Measurements from ENCODE around the gene PARD3B. TPM values are rescaled to one million over a fixed set of nuclear protein-coding genes. Genes with fewer than 3 reads are reported as not detected.

Gene PARD3B
- total and polyA plus RNA-seq, 2 of the 8 experiments (the other 6 are each of a cell fraction or from before 2014, with no cell fraction given): 1.2 to 5.7 TPM

- TF ChIP-seq CHD7 (IDR thresholded peaks at IDR 0.05; ENCODE audit: insufficient replicate concordance, low read length) (no peak), JUN (IDR thresholded peaks at IDR 0.05; ENCODE audit: low read depth, low read length) (no peak), SAP30 (IDR thresholded peaks at IDR 0.05; ENCODE audit: insufficient read depth, insufficient replicate concordance, low read length) (no peak), CTBP2 (IDR thresholded peaks at IDR 0.05; ENCODE audit: borderline replicate concordance, insufficient read depth, insufficient read length, low read length) (no peak), SP4 (IDR thresholded peaks at IDR 0.05; ENCODE audit: low read length) (no peak), BACH1 (IDR thresholded peaks at IDR 0.05; ENCODE audit: low read length) (no peak), TAF1 (IDR thresholded peaks at IDR 0.05; ENCODE audit: low read depth, low read length) (no peak), SIX5 (IDR thresholded peaks at IDR 0.05; ENCODE audit: low read depth, low read length) (no peak), KDM1A (IDR thresholded peaks at IDR 0.05; ENCODE audit: borderline replicate concordance, low read length) (no peak), SIRT6 (IDR thresholded peaks at IDR 0.05; ENCODE audit: low read length) (no peak), RFX5 (IDR thresholded peaks at IDR 0.05; ENCODE audit: borderline replicate concordance, low read depth, low read length) (no peak)
Observed at GRCh38 chr2:205107810-205108209, 562.5 kb downstream of the PARD3B start (continued).

Data from H1 (cell line).